ENCODE data around the gene PPP4R1.

The PPP4R1 gene

GRCh38 chr18:9577361-9577760 lies 37.0 kb downstream of the PPP4R1 start:
- no peak for DNase-seq (ENCODE audit: low spot score)
- no peak for TF ChIP-seq CTCF (IDR thresholded peaks at IDR 0.05)
- H3K4me3 ChIP-seq: no peak overlapping the region
- no peak overlapping the region for H3K27ac ChIP-seq

- H3K4me3 ChIP-seq: no peak overlapping the region
- no peak overlapping the region for H3K27ac ChIP-seq
- peak; percentile 74 for TF ChIP-seq CTCF (IDR thresholded peaks at IDR 0.05)
- DNase-seq (ENCODE audit: low spot score): no peak
Measured at GRCh38 chr18:9575558-9575957, 38.8 kb downstream of the PPP4R1 start.

- Histone ChIP-seq H3K4me3 (no peak overlapping the region), H3K27ac (no peak overlapping the region)
- no peak for DNase-seq (ENCODE audit: low spot score)
- TF ChIP-seq CTCF (IDR thresholded peaks at IDR 0.05): no peak
Measured at GRCh38 chr18:9574473-9575115, 39.8 kb downstream of the PPP4R1 start.

GRCh38 chr18:9571546-9571945 lies 42.8 kb downstream of the PPP4R1 start:
- DNase-seq (ENCODE audit: low spot score): no peak
- H3K4me3 ChIP-seq: no peak overlapping the region
- no peak overlapping the region for H3K27ac ChIP-seq
- TF ChIP-seq CTCF (IDR thresholded peaks at IDR 0.05): no peak

GRCh38 chr18:9570255-9570654 lies 44.1 kb downstream of the PPP4R1 start:
- no peak for DNase-seq (ENCODE audit: low spot score)
- Histone ChIP-seq H3K27ac (no peak overlapping the region), H3K4me3 (no peak overlapping the region)
- no peak for TF ChIP-seq CTCF (IDR thresholded peaks at IDR 0.05)

GRCh38 chr18:9569178-9569577 lies 45.2 kb downstream of the PPP4R1 start:
- no peak for DNase-seq (ENCODE audit: low spot score)
- no peak for TF ChIP-seq CTCF (IDR thresholded peaks at IDR 0.05)
- H3K27ac ChIP-seq: no peak overlapping the region
- no peak overlapping the region for H3K4me3 ChIP-seq

- no peak for TF ChIP-seq CTCF (IDR thresholded peaks at IDR 0.05)
- H3K4me3 ChIP-seq: no peak overlapping the region
- no peak for DNase-seq (ENCODE audit: low spot score)
- H3K27ac ChIP-seq: no peak overlapping the region
Measured at GRCh38 chr18:9568186-9568585, 46.2 kb downstream of the PPP4R1 start.

Data from coronary artery (tissue), 2 donors.